A673 (cell line): ENCODE data around the gene YJEFN3. TPM values are rescaled to one million over a fixed set of nuclear protein-coding genes. Genes with fewer than 3 reads are reported as not detected.

Experiments
- BruUV-seq: library from RNA; stranded (reverse); fragments of 400-500 nt; replicated peaks from 2 replicates; lab custom pipeline; 2021; lab: Mats Ljungman, UMichigan
- CTCF ChIA-PET: fragments of 300-600 bp; sonication (Branson Sonifier 250); formaldehyde crosslinking; loops from one replicate; lab custom pipeline; 2022; ENCODE audit warnings: antibody characterized with exemption; lab: Charles Lee
- POLR2A ChIA-PET: fragments of 300-600 bp; sonication (Branson Sonifier 250); formaldehyde crosslinking; loops from one replicate; lab custom pipeline; 2022; ENCODE audit warnings: antibody characterized with exemption; ENCODE audit not compliant: low non-redundant PET; lab: Charles Lee
- DNase-seq: peaks from one replicate; pipeline ENCODE4 v3.0.0-alpha.2; 2015; ENCODE audit warnings: low spot score
- H3K27ac ChIP-seq: fragments of 200-600 bp; sonication (generic); 2 replicates; pipeline ENCODE4 v1.5.1; 2016; ENCODE audit warnings: mixed run types, low read depth, mild to moderate bottlenecking, mixed read lengths, antibody characterized with exemption, low read length; ENCODE audit not compliant: poor library complexity, severe bottlenecking
- H3K27me3 ChIP-seq: fragments of 200-600 bp; sonication (generic); replicated peaks from 2 replicates; pipeline ENCODE4 v1.6.1; 2017; ENCODE audit warnings: mixed run types, low read depth, mild to moderate bottlenecking, mixed read lengths, antibody characterized with exemption, low read length; ENCODE audit not compliant: insufficient read depth, poor library complexity
- H3K36me3 ChIP-seq: fragments of 200-600 bp; sonication (generic); 2 replicates; pipeline ENCODE4 v1.6.1; 2016; ENCODE audit warnings: mixed run types, mild to moderate bottlenecking, mixed read lengths, antibody characterized with exemption, low read length; ENCODE audit not compliant: insufficient read depth, poor library complexity, severe bottlenecking
- H3K4me1 ChIP-seq: fragments of 200-600 bp; sonication (generic); 2 replicates; pipeline ENCODE4 v1.6.1; 2017; ENCODE audit warnings: mixed run types, mild to moderate bottlenecking, mixed read lengths, antibody characterized with exemption, low read length; ENCODE audit not compliant: insufficient read depth, poor library complexity, severe bottlenecking
- H3K4me3 ChIP-seq: fragments of 200-600 bp; sonication (generic); 2 replicates; pipeline ENCODE4 v1.5.1; 2016; ENCODE audit warnings: low read depth, mixed run types, mild to moderate bottlenecking, mixed read lengths, low read length; ENCODE audit not compliant: poor library complexity, severe bottlenecking
- H3K9me3 ChIP-seq: fragments of 200-600 bp; sonication (generic); 2 replicates; pipeline ENCODE4 v1.6.1; 2016; ENCODE audit warnings: mixed run types, low read depth, mild to moderate bottlenecking, mixed read lengths, antibody characterized with exemption, low read length; ENCODE audit not compliant: poor library complexity, severe bottlenecking
- EZH2 ChIP-seq: fragments of 200-600 bp; sonication (generic); IDR thresholded peaks from 2 replicates; pipeline ENCODE4 v1.6.1; 2017; ENCODE audit warnings: borderline replicate concordance, low read depth, mild to moderate bottlenecking, mixed read lengths, antibody characterized with exemption, low read length; ENCODE audit not compliant: poor library complexity, severe bottlenecking
- intact Hi-C: fragments of 100-400 bp; cut with micrococcal nuclease; formaldehyde crosslinking; loops from one replicate; pipeline ENCODE4 v1.10.0; 2022; ENCODE audit not compliant: unreplicated experiment
- total RNA-seq: library from RNA; stranded (reverse); gene quantifications from 2 replicates; pipeline ENCODE4 v1.2.3, GENCODE V29; 2021
- TF ChIP-seq, protein P1 (sequence below): fragments of 300-800, 200-600 bp; sonication (generic); conservative IDR thresholded peaks from 2 replicates; pipeline ENCODE4 v1.5.1; 2017; ENCODE audit warnings: low read depth, mild to moderate bottlenecking, antibody characterized with exemption, low read length, moderate library complexity, mixed read lengths

YJEFN3 gene
- total RNA-seq, 1 experiment from 2014 or later, result 8.6 TPM

DNA sequence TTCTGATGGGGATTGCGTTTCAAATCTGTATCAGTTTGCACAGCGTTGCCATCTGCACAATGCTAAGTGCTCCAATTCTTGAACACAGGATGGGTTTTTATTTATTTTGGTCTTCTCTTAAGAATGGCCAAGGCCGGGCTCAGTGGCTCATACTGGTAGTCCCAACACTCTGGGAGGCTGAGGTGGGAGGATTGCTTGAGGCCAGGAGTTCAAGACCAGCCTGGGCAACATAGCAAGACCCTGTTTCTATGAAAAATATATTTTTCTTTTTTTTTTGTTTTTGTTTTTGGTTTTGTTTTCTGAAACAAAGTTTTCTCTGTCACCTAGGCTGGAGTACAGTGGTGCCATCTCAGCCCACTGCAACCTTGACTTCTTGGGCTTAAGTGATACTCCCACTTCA lies 5.5 kb upstream of the YJEFN3 start:
- Histone ChIP-seq H3K9me3 (peaks cover 4% of the 10 kb centered on the region), H3K4me3 (no peak overlapping the region), H3K36me3 (peaks cover 32% of the 10 kb centered on the region), H3K4me1 (peaks cover 10% of the 10 kb centered on the region), H3K27me3 (no peaks in the 10 kb centered on the region), H3K27ac (no peak overlapping the region)
- POLR2A ChIA-PET, result no interaction called here
- intact Hi-C loops, result no loop called here
- CTCF ChIA-PET, result no interaction called here
- no TSS peak for BruUV-seq
- TF ChIP-seq EZH2, result no peak
- TF ChIP-seq, protein P1, sequence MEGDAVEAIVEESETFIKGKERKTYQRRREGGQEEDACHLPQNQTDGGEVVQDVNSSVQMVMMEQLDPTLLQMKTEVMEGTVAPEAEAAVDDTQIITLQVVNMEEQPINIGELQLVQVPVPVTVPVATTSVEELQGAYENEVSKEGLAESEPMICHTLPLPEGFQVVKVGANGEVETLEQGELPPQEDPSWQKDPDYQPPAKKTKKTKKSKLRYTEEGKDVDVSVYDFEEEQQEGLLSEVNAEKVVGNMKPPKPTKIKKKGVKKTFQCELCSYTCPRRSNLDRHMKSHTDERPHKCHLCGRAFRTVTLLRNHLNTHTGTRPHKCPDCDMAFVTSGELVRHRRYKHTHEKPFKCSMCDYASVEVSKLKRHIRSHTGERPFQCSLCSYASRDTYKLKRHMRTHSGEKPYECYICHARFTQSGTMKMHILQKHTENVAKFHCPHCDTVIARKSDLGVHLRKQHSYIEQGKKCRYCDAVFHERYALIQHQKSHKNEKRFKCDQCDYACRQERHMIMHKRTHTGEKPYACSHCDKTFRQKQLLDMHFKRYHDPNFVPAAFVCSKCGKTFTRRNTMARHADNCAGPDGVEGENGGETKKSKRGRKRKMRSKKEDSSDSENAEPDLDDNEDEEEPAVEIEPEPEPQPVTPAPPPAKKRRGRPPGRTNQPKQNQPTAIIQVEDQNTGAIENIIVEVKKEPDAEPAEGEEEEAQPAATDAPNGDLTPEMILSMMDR, result no peak
- DNase-seq, result no peak

- H3K27ac ChIP-seq, result no peak overlapping the region
- no TSS peak for BruUV-seq
- CTCF ChIA-PET, result no interaction called here
- POLR2A ChIA-PET, result no interaction called here
- H3K36me3 ChIP-seq, result peaks cover 26% of the 10 kb centered on the region
- TF ChIP-seq, protein P1, result no peak
- TF ChIP-seq EZH2, result no peak
- peaks cover 10% of the 10 kb centered on the region for H3K4me1 ChIP-seq
- no peak for DNase-seq
- intact Hi-C loops, result no loop called here
- H3K4me3 ChIP-seq, result no peak overlapping the region
- no peaks in the 10 kb centered on the region for H3K27me3 ChIP-seq
- peaks cover 4% of the 10 kb centered on the region for H3K9me3 ChIP-seq
Observed at GRCh38 chr19:19524053-19524452, 4.7 kb upstream of the YJEFN3 start.

DNA sequence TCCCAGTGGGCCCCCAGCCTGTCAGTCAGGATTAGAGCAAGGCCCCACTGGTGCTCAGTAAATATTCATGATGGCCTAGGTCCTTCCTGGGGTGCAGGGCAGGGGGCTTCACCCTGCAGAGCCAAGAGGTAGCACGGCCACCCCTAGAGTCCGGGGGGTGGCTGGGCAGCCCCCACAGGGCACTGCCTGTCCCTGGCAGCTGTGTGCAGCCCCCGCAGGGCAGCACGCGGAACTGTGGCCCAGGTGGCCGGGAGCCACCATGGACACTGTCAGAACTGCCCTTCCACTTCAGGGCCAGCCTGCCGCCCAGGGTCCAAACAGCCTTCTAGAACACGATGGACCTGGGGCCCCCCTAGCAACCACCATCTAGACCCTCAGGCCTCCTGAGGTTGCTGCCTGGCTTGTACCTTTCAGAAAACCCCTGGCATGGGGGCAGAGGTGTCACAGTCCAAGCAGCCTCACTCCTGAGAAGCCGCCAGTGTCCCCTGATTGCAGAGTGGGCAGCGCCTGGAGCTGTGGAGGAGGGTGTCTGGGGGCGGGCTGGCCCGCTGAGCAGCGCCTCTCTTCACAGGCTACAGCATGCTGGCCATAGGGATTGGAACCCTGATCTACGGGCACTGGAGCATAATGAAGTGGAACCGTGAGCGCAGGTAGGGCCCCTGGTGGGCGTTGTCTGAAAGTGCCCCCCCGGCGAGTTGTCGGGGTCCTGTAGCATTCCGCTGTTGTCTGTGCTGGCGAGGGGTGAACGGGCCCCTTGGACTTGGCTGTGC lies 2.9 kb upstream of the YJEFN3 start:
- no peaks in the 10 kb centered on the region for H3K27me3 ChIP-seq
- TF ChIP-seq EZH2, result no peak
- TF ChIP-seq, protein P1, result no peak
- H3K27ac ChIP-seq, result peak overlapping the region; percentile 37
- peaks cover 4% of the 10 kb centered on the region for H3K9me3 ChIP-seq
- POLR2A ChIA-PET, result no interaction called here
- DNase-seq, result no peak
- CTCF ChIA-PET, result no interaction called here
- BruUV-seq, result no TSS peak
- H3K4me3 ChIP-seq, result no peak overlapping the region
- intact Hi-C loops, result no loop called here
- H3K4me1 ChIP-seq, result peaks cover 10% of the 10 kb centered on the region
- peaks cover 12% of the 10 kb centered on the region for H3K36me3 ChIP-seq
